ENCODE measurements around the gene LYPD5.
A peak's percentile ranks its signal among the peaks of the same experiment; 100 is the strongest.
"Not testable (repeated sequence)": the region's sequence is repeated elsewhere in the genome, so short reads cannot be mapped to it uniquely, and the experiment has no call there.

The LYPD5 gene

GRCh38 chr19:43806401-43806800, 4.2 kb upstream of the LYPD5 start:
- not testable (repeated sequence) for DNase-seq (ENCODE audit: low read depth in 2 of 2)

DNA sequence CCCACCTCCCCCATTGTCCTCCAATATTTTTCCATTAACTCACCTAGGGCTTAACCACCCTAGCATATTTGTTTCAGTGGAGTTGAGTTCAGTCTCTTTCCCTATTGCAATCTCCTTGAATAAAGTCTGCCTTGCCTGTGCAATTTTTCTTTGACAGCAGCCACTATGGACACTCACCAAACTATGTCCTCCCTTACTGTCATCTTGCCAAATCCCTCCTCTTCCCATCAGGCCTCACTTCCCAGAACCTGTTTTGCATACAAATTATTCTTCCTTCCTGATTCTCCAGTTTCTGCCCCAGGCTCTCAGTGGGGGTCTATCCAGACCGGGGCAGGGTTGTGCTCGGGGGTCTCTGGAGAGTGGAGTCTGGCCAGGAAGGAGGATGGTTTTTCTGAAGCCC, 2.2 kb upstream of the LYPD5 start:
- no peak for DNase-seq (ENCODE audit: low read depth in 2 of 2)

DNA sequence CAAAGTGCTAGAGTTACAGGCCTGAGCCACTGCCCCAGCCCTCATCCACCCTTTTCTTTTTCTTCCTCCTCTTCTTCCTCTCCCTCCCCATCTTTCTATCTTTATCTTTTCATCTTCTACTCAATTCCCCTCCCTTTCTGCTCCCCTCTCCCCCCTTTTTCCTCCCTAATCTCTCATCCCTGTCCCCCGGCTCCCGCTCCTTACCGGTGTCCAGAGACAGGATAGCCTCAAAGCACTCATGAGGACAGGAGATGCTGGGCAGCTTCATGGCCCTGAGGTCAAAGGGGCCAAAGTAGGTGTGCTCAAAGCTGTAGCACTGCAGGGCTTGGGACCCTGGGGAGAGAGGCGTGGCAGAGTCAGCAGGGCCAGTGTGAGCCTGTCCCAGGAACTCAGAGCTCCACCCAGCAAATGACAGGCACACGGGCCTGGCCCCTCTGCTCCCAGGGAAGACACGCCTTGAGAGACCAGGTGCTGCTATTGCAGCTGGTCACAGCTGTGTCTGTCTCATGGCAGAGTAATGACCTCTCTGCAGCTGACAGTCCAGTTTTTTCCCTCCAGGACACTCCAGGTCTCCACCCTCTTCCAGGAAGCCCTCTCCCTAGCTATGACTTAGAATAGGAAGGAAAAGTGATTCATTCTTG, 2.6 kb downstream of the LYPD5 start:
- DNase-seq (ENCODE audit: low read depth in 2 of 2): no peak

GRCh38 chr19:43798546-43799409, 3.5 kb downstream of the LYPD5 start:
- peak; percentile 57 to 67 for DNase-seq (ENCODE audit: low read depth in 2 of 2)

DNA sequence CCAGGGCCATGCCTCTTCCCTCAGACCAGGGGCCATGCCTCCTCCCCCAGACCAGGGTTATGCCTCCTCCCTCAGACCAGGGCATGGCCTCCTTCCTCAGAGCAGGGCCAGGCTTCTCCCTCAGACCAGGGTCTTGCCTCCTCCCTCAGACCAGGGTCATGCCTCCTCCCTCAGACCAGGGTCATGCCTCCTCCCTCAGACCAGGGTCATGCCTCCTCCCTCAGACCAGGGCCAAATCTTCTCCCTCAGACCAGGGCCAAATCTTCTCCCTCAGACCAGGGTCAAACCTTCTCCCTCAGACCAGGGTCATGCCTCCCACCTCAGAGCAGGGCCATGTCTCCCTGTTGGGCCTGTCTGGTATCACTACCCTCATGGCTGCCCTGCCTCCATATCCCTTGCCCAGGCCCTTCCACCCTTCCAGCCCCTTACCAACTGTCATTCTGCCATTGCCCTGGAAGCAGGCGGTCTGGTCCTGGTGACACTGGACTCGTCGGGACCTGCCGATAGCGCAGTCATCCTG, 4.2 kb downstream of the LYPD5 start:
- DNase-seq (ENCODE audit: low read depth in 2 of 2): no peak

DNA sequence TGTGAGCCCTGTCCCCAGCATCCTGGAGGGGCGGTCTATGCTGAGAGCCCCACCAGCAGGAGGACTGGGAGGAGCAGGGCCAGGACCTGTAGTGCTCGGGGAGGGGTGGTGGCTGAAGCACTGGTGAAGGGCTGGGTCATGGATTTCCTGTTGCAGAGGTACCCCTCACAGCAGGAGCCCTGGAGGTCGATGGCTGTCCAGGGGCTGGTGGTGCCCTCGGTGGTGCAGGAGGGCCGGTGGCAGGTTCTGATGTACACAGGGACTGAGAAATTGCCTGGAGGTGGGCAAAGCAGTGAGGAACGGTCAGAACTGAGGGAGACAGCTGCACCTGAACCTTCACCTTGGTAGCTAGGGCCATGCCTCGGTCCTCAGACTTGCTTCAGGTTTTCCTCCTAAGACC, 4.7 kb downstream of the LYPD5 start:
- DNase-seq (ENCODE audit: low read depth in 2 of 2): no peak

DNA sequence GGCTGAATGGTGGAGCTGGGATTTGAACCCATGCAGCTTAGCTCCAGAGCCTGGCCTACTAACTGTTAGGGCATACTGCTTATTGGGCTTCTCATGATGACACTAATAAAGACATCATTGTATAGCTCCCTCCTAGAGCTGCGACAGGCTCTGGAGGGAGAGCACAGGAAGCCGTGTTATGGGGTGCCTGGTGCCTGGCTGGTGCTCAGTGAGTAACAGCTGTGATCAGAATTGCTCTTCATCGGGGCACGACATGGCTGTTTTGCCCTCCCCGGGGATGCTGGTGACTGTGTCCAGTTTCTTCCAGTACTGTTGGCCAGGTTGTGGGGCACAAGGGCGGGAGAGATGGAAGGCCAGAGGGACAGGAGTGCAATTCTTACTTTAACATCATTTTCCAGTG, 5.1 kb downstream of the LYPD5 start:
- no peak for DNase-seq (ENCODE audit: low read depth in 2 of 2)

DNA sequence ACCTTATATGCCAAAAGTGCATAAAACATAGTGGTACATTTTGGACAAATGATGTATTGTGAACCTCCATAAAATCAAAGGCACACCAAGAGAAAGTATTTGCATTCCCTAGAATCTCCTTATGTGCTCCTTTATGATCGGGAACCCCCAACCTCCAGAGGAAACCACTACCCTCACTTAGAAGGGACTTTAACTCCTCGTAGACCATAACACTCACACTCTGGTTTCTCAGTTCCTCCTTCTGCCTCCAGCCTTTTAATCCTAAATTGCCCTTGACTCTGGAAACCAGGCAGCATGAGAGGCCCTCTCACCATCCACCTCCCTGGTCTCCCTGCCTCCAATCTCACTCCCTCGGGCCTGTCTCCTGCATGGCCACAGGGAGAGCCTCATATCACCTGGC, 11.7 kb downstream of the LYPD5 start:
- no peak for DNase-seq (ENCODE audit: low read depth in 2 of 2)

GRCh38 chr19:43789029-43789428, 13.2 kb downstream of the LYPD5 start:
- DNase-seq (ENCODE audit: low read depth in 2 of 2): no peak

GRCh38 chr19:43786665-43787064, 15.6 kb downstream of the LYPD5 start:
- no peak for DNase-seq (ENCODE audit: low read depth in 2 of 2)

- DNase-seq (ENCODE audit: low read depth in 2 of 2): peak in 1 of 2 donors; percentile 45
These were observed 17.1 kb downstream of the LYPD5 start for GRCh38 chr19:43784981-43785808.

DNA sequence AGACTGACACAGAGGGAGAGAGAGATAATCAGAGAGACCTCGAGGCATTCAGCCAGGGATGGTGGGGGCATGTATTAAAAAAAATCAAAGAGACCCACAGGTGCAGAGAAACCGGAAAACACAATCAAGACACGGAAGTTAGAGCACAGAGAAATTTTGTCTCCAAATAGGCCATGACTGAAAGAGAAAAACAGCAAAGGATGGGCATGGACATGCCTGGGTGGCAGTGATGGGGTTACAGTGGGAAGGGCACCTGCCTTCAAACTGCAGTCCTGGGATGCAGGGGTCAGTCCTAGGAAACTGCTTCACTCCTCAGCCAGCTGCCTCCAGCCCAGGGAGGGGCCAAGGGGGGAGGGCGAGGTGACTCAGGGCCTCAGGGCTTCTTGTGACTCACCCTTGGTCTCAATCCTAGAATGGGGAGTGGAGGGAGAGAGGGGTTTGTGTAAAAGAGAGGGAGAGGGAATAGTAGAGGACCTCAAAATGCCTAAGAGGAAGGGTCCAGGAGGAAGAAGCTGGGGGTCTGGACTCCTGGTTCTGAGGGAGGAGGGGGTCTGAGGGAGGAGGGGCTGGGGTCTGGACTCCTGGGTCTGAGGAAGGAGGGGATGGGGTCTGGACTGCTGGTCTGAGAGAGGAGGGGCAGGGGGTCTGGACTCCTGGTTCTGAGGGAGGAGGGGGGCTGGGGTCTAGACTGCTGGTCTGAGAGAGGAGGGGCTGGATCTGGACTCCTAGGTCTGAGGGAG, 17.8 kb downstream of the LYPD5 start:
- peak; percentile 43 to 62 for DNase-seq (ENCODE audit: low read depth in 2 of 2)

- DNase-seq (ENCODE audit: low read depth in 2 of 2): no peak
These were observed 18.6 kb downstream of the LYPD5 start for GRCh38 chr19:43783636-43784035.

GRCh38 chr19:43782689-43783231, 19.5 kb downstream of the LYPD5 start:
- DNase-seq (ENCODE audit: low read depth in 2 of 2): no peak

GRCh38 chr19:43782311-43782660, 20.0 kb downstream of the LYPD5 start:
- no peak for DNase-seq (ENCODE audit: low read depth in 2 of 2)

DNA sequence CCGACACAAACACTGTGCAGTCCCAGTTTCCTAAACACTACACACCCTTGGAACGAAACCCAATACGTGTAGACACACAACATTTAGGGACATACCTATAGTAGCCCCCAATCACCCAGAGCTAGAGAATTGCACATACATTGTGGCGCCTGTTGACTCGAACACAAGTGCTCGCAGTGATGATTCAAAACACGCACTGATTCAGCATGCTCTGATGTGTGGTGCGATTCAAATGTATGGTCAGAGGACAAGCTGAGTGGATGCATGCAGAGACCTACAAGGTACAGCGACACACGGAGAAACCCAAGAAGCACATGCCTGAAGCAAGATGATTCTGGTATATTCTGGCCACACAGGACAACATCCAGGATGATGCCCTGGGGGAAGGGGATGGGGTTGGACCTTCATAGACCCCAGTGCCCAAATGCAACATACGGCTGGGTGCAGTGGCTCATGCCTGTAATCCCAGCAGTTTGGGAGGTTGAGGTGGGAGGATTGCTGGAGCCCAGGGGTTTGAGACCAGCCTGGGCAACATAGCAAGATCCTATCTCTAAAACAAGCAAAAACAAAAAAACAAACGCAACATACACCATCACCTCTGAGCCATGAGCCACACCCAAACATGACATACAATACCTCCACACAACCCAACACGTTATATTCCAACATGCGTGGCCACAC, 20.5 kb downstream of the LYPD5 start:
- DNase-seq (ENCODE audit: low read depth in 2 of 2): no peak

GRCh38 chr19:43780706-43781525, 21.3 kb downstream of the LYPD5 start, which contains the start of gene KCNN4:
KCNN4 (minus strand) TSS chr19:43780973; CDS start chr19:43780861, 112 bp downstream.
- peak; percentile 42 to 64 for DNase-seq (ENCODE audit: low read depth in 2 of 2)

GRCh38 chr19:43779820-43780219, 22.4 kb downstream of the LYPD5 start:
- DNase-seq (ENCODE audit: low read depth in 2 of 2): no peak

GRCh38 chr19:43779147-43779819, 23.0 kb downstream of the LYPD5 start:
- no peak for DNase-seq (ENCODE audit: low read depth in 2 of 2)

All from stimulated activated CD4-positive, alpha-beta T cell treated with anti-CD3 and anti-CD28 coated beads, Interleukin-1b, Interleukin-23, amount 100 ng/mL, for 4 hours (primary cell).